Upper lobe of left lung (tissue), 6 donors: ENCODE measurements around the gene SLC40A1. TPM values are rescaled to one million over a fixed set of nuclear protein-coding genes. Genes with fewer than 3 reads are reported as not detected.
A peak's percentile ranks its signal among the peaks of the same experiment; 100 is the strongest.

Source experiments
- ATAC-seq, 2 donors: fragments of 200-7000 bp; cut with Tn5 transposase; one replicate each; pipeline ENCODE4 v1.9.1; 2022; ENCODE audit warnings: mild to moderate bottlenecking in 2 of 2, moderate library complexity in 2 of 2; ENCODE audit not compliant: low FRiP score in 2 of 2
- DNase-seq, 2 donors: peaks; one replicate each; pipeline ENCODE4 v3.0.0-alpha.2; 2019 to 2020
- H3K27ac ChIP-seq, 4 donors: fragments of 200-600 bp; sonication (generic); one replicate each; pipeline ENCODE4 v1.5.1; 2016 to 2019
- H3K27me3 ChIP-seq, 4 donors: fragments of 200-600 bp; sonication (generic); one replicate each; pipeline ENCODE4 v1.5.1; 2017 to 2019
- H3K36me3 ChIP-seq, 4 donors: fragments of 200-600 bp; sonication (generic); one replicate each; pipeline ENCODE4 v1.5.1; 2016 to 2019
- H3K4me1 ChIP-seq, 4 donors: fragments of 200-600 bp; sonication (generic); one replicate each; pipeline ENCODE4 v1.5.1; 2018 to 2019
- H3K4me3 ChIP-seq, 4 donors: fragments of 200-600 bp; sonication (generic); one replicate each; pipeline ENCODE4 v1.5.1; 2017 to 2019; ENCODE audit warnings: mild to moderate bottlenecking in 2 of 4, moderate library complexity in 1 of 4
- H3K9me3 ChIP-seq, 4 donors: fragments of 200-600 bp; sonication (generic); one replicate each; pipeline ENCODE4 v1.5.1; 2018 to 2019
- CTCF ChIP-seq, 6 experiments: fragments of 450-650 bp in 4 of 6; fragments of 200-600 bp in 2 of 6; sonication (generic) in 2 of 6; IDR thresholded peaks; one replicate each; pipeline ENCODE4 v1.5.1; 2016 to 2019; ENCODE audit warnings: antibody characterized with exemption in 6 of 6
- EP300 ChIP-seq, 4 donors: sonication (generic); formaldehyde crosslinking; IDR thresholded peaks; one replicate each; pipeline ENCODE4 v1.5.1; 2017; ENCODE audit warnings: antibody characterized with exemption in 4 of 4, control low read depth in 2 of 4
- POLR2A ChIP-seq, 4 donors: fragments of 450-650 bp; IDR thresholded peaks; one replicate each; pipeline ENCODE4 v1.5.1; 2016 to 2017; ENCODE audit warnings: antibody characterized with exemption in 4 of 4, mild to moderate bottlenecking in 2 of 4
- POLR2AphosphoS5 ChIP-seq, 2 donors: sonication (generic); formaldehyde crosslinking; IDR thresholded peaks; one replicate each; pipeline ENCODE4 v1.5.1; 2017; ENCODE audit warnings: antibody characterized with exemption in 2 of 2
- WGBS, 2 donors: methylation state at CpG; one replicate each; pipeline ENCODE4 v1.1.5; 2017 to 2018; 5-methylcytosine and 5-hydroxymethylcytosine counted together
- total RNA-seq, 6 donors: library from RNA; depleted of rRNA in 4 of 6; stranded (reverse); fragments of >200 nt in 4 of 6; gene quantifications; one replicate each; pipeline versions ENCODE4 v1.1.0 to v1.2.1, GENCODE V29; 2016 to 2021
- donor health status: DM: no; HTN: no; CAD: no; lungs with moderate emphysema.
- donor health status: DM: no; HTN: yes; CAD: no; lungs with severe emphysema.

SLC40A1 gene
- total RNA-seq, 6 donors from 2014 or later = 67.4 to 154 (median 131) TPM

GRCh38 chr2:189522435-189523151 lies 58.0 kb downstream of the SLC40A1 start:
- TF ChIP-seq CTCF (IDR thresholded peaks at IDR 0.05) = no peak
- DNase-seq (no peak), ATAC-seq (peak in 1 of 2 donors; percentile 61)
- Histone ChIP-seq H3K27ac (peak overlapping the region in 1 of 4 donors; percentile 39), H3K27me3 (no peaks in the 10 kb centered on the region), H3K4me3 (no peak overlapping the region), H3K4me1 (peaks cover 0 to 10% (median 7%) of the 10 kb centered on the region in 4 donors), H3K36me3 (no peaks in the 10 kb centered on the region), H3K9me3 (no peaks in the 10 kb centered on the region)
- 64 to 70% methylated on average over 5 of the region's 5 CpGs for WGBS, 2 donors

DNA sequence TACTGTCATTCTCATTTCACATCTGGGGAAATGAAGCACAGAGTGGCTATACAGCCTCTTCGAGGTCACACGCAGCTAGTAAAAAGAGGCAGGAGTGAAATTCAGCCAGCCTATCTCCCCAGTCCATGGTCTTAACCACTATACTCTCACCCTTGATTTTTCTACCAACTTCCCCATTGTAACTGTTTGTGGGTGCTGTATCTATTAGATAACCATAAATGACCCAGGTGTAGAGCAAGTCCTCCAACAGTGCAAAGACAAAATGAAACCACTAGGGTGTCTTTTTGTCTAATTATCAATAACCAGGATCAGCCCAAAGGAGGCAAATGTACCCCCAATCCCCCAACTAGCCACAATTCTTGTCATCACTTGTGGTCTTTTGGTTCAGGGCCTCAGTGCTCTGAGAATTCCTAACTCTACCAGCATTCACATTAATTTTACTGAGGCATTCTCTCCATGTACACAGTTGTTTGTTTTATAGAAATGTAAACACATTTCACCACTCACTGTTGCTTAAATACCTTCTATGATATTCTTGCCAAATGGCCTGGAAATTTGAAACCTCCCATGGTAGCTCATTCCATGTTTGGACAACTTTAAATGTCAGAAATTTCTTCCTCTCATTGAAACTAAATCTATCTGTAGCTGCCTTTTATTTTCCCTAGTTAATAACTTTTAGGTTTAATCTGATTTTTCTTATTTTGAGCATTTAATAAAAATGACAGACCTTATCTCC lies 58.7 kb downstream of the SLC40A1 start:
- Histone ChIP-seq H3K4me3 (no peak overlapping the region), H3K36me3 (no peaks in the 10 kb centered on the region)

GRCh38 chr2:189519631-189520387 lies 60.8 kb downstream of the SLC40A1 start:
- 78 to 79% methylated on average over 6 of the region's 6 CpGs for WGBS, 2 donors

More for the DNA sequence above, 58.7 kb downstream of the SLC40A1 start:
- no peak for ATAC-seq
- no peak for TF ChIP-seq EP300 (IDR thresholded peaks at IDR 0.05)
- no peak for TF ChIP-seq CTCF (IDR thresholded peaks at IDR 0.05)
- TF ChIP-seq POLR2A (IDR thresholded peaks at IDR 0.05) = no peak
- TF ChIP-seq POLR2AphosphoS5 (IDR thresholded peaks at IDR 0.05) = no peak
- Histone ChIP-seq H3K27me3 (no peaks in the 10 kb centered on the region), H3K4me1 (peaks cover 0 to 10% (median 7%) of the 10 kb centered on the region in 4 donors), H3K27ac (no peak overlapping the region), H3K9me3 (no peaks in the 10 kb centered on the region)
- no peak for DNase-seq
- 76 to 81% methylated on average over 2 of the region's 2 CpGs for WGBS, 2 donors

More at GRCh38 chr2:189519631-189520387, 60.8 kb downstream of the SLC40A1 start:
- H3K27me3 ChIP-seq = no peaks in the 10 kb centered on the region
- H3K4me1 ChIP-seq = peaks cover 0 to 15% (median 10%) of the 10 kb centered on the region in 4 donors
- H3K27ac ChIP-seq = no peak overlapping the region
- no peak for TF ChIP-seq EP300 (IDR thresholded peaks at IDR 0.05)
- TF ChIP-seq POLR2A (IDR thresholded peaks at IDR 0.05) = no peak
- TF ChIP-seq CTCF (IDR thresholded peaks at IDR 0.05) = no peak
- no peak for TF ChIP-seq POLR2AphosphoS5 (IDR thresholded peaks at IDR 0.05)
- no peaks in the 10 kb centered on the region for H3K9me3 ChIP-seq
- H3K4me3 ChIP-seq = no peak overlapping the region
- ATAC-seq (no peak), DNase-seq (peak in 1 of 2 donors; percentile 28)
- no peaks in the 10 kb centered on the region for H3K36me3 ChIP-seq
